Esophagus muscularis mucosa (tissue), 4 donors: Measurements from ENCODE around the gene ANGPTL4. TPM values are rescaled to one million over a fixed set of nuclear protein-coding genes. Genes with fewer than 3 reads are reported as not detected.
A peak's percentile ranks its signal among the peaks of the same experiment; 100 is the strongest.

ENCODE experiments used
- DNase-seq: peaks from one replicate; pipeline ENCODE4 v3.0.0-alpha.2; 2017; ENCODE audit errors: extremely low spot score
- H3K27ac ChIP-seq, 4 donors: fragments of 200-600 bp; sonication (generic); replicated peaks in 1 of 4; 1 replicate in 3 of 4; 2 replicates in 1 of 4; pipeline ENCODE4 v1.5.1; 2016 to 2019; ENCODE audit warnings: mild to moderate bottlenecking in 1 of 4
- H3K27me3 ChIP-seq, 4 donors: fragments of 200-600 bp; sonication (generic); one replicate each; pipeline versions ENCODE4 v1.5.1 to v1.6.0; 2016 to 2019
- H3K36me3 ChIP-seq, 4 donors: fragments of 200-600 bp; sonication (generic); one replicate each; pipeline ENCODE4 v1.5.1; 2016 to 2019
- H3K4me1 ChIP-seq, 4 donors: fragments of 200-600 bp; sonication (generic); one replicate each; pipeline ENCODE4 v1.5.1; 2016 to 2019
- H3K4me3 ChIP-seq, 4 donors: fragments of 200-600 bp; sonication (generic); 1 replicate in 2 of 4; 2 replicates in 2 of 4; pipeline ENCODE4 v1.5.1; 2016 to 2019; ENCODE audit warnings: mild to moderate bottlenecking in 4 of 4, moderate library complexity in 1 of 4
- H3K9me3 ChIP-seq, 4 donors: fragments of 200-600 bp; sonication (generic); 1 replicate in 3 of 4; 2 replicates in 1 of 4; pipeline ENCODE4 v1.5.1; 2016 to 2019
- EP300 ChIP-seq: sonication (generic); formaldehyde crosslinking; IDR thresholded peaks from one replicate; pipeline ENCODE4 v1.6.1; 2017; ENCODE audit warnings: antibody characterized with exemption
- POLR2A ChIP-seq: fragments of 450-650 bp; IDR thresholded peaks from one replicate; pipeline ENCODE4 v1.6.1; 2017; ENCODE audit warnings: antibody characterized with exemption, moderate library complexity, mild to moderate bottlenecking, low read depth
- POLR2AphosphoS5 ChIP-seq, 2 donors: sonication (generic); formaldehyde crosslinking; IDR thresholded peaks; one replicate each; pipeline ENCODE4 v1.6.1; 2017; ENCODE audit warnings: antibody characterized with exemption in 2 of 2
- WGBS: methylation state at CpG from one replicate; pipeline ENCODE4 v1.1.5; 2018; 5-methylcytosine and 5-hydroxymethylcytosine counted together
- intact Hi-C: fragments of 100-400 bp; cut with DNase I; formaldehyde crosslinking; loops from one replicate; pipeline ENCODE4 v1.15.1; 2023
- total RNA-seq, 4 donors: library from RNA; depleted of rRNA; stranded (reverse); fragments of >200 nt; gene quantifications; one replicate each; pipeline versions ENCODE4 v1.1.0 to v1.2.1, GENCODE V29; 2016
- TF ChIP-seq, protein P1 (sequence below), 3 experiments: fragments of 200-600 bp in 2 of 3; fragments of 450-650 bp in 1 of 3; sonication (generic) in 2 of 3; IDR thresholded peaks; one replicate each; pipeline ENCODE4 v1.5.1; 2017 to 2019; ENCODE audit warnings: antibody characterized with exemption in 3 of 3, mild to moderate bottlenecking in 2 of 3, moderate library complexity in 1 of 3

Gene ANGPTL4
- total RNA-seq, 4 donors from 2014 or later, result 3.7 to 37.9 (median 22.6) TPM

DNA sequence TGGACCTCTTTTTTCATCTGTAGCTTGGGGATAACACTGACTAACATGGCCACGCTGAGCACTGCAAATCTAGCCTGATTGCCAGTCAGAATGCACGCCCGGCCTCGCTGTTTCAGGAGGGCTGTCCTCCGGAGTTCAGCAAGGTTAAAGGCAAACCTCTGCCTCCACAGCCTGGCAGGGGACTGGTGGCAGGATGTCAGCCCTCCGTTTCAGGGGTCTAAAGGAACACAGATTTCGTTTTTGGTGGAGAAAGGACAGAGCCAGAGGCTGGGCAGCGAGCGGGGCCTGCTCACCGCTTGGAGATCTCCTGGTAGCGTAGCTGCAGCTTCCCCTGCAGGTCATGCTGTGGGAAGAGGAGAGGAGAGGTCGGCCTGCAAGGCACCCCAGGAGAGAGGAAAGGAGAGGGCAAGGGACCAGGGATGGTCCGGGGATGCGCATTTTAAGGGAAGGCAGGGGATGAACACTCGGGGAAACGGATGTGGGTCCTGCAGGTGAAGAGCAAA, 43.3 kb upstream of the ANGPTL4 start:
- no peaks in the 10 kb centered on the region for H3K27me3 ChIP-seq
- no peak for DNase-seq
- TF ChIP-seq POLR2AphosphoS5 (IDR thresholded peaks at IDR 0.05) (no peak), POLR2A (no peak), EP300 (no peak)
- TF ChIP-seq, protein P1, sequence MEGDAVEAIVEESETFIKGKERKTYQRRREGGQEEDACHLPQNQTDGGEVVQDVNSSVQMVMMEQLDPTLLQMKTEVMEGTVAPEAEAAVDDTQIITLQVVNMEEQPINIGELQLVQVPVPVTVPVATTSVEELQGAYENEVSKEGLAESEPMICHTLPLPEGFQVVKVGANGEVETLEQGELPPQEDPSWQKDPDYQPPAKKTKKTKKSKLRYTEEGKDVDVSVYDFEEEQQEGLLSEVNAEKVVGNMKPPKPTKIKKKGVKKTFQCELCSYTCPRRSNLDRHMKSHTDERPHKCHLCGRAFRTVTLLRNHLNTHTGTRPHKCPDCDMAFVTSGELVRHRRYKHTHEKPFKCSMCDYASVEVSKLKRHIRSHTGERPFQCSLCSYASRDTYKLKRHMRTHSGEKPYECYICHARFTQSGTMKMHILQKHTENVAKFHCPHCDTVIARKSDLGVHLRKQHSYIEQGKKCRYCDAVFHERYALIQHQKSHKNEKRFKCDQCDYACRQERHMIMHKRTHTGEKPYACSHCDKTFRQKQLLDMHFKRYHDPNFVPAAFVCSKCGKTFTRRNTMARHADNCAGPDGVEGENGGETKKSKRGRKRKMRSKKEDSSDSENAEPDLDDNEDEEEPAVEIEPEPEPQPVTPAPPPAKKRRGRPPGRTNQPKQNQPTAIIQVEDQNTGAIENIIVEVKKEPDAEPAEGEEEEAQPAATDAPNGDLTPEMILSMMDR (IDR thresholded peaks at IDR 0.05), result no peak
- peak overlapping the region; percentile 86 to 98 (median 92) for H3K4me3 ChIP-seq
- H3K27ac ChIP-seq, result peak overlapping the region; percentile 92 to 96 (median 95)
- H3K9me3 ChIP-seq, result no peaks in the 10 kb centered on the region
- intact Hi-C loops, result no loop called here
- peaks cover 3 to 47% (median 42%) of the 10 kb centered on the region in 4 donors for H3K36me3 ChIP-seq
- 2% methylated on average over 14 of the region's 16 CpGs for WGBS
- peaks cover 40 to 58% (median 48%) of the 10 kb centered on the region in 4 donors for H3K4me1 ChIP-seq

GRCh38 chr19:8321067-8321985, 42.6 kb upstream of the ANGPTL4 start, which contains the start of the genes NDUFA7 and RPS28:
Gene NDUFA7 (minus strand): TSS chr19:8321375. CDS start chr19:8321358, 17 bp downstream.
Gene RPS28 (plus strand): TSS chr19:8321496. CDS start chr19:8321531, 35 bp downstream.
- intact Hi-C loops, result no loop called here
- TF ChIP-seq POLR2A (peak; percentile 91), POLR2AphosphoS5 (IDR thresholded peaks at IDR 0.05) (peak; percentile 99), EP300 (no peak)
- TF ChIP-seq, protein P1 (IDR thresholded peaks at IDR 0.05), result peak; percentile 28 to 62 (median 33)
- H3K4me1 ChIP-seq, result peaks cover 40 to 57% (median 48%) of the 10 kb centered on the region in 4 donors

GRCh38 chr19:8321986-8322637, 41.8 kb upstream of the ANGPTL4 start:
- H3K4me1 ChIP-seq, result peaks cover 39 to 49% (median 46%) of the 10 kb centered on the region in 4 donors
- no peak for TF ChIP-seq EP300
- TF ChIP-seq POLR2A, result no peak
- TF ChIP-seq POLR2AphosphoS5 (IDR thresholded peaks at IDR 0.05), result peak in 1 of 2 donors; percentile 4

More at GRCh38 chr19:8321067-8321985, 42.6 kb upstream of the ANGPTL4 start, which contains the start of the genes NDUFA7 and RPS28:
- H3K36me3 ChIP-seq, result peaks cover 0 to 40% (median 35%) of the 10 kb centered on the region in 4 donors
- peak within 1 kb of the TSS; percentile 92 to 96 (median 95) for H3K27ac ChIP-seq
- WGBS, result under 1% methylated on average over 38 of the region's 72 CpGs
- peak; percentile 99 for DNase-seq
- peak within 1 kb of the TSS; percentile 86 to 98 (median 92) for H3K4me3 ChIP-seq
- no peaks in the 10 kb centered on the region for H3K27me3 ChIP-seq
- no peaks in the 10 kb centered on the region for H3K9me3 ChIP-seq

DNA sequence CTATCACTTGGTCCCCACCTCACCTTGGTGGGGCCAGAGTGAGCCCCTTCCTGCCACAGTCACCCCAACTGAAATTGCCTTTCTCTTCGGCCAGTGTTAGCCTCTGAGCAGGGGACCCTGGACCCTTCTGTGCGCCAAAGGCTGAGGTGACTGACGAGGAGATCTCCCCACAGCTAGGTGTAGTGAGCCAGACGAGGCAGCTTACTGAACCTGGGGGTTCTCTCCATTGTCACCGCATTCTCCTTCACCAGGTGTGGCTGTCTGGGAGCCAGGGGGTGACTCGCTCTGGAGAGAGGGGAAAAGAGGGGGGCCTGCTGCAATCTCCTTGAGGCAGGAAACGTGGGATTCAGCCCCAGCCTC, 41.3 kb upstream of the ANGPTL4 start:
- peak overlapping the region; percentile 86 to 98 (median 92) for H3K4me3 ChIP-seq

More at GRCh38 chr19:8321986-8322637, 41.8 kb upstream of the ANGPTL4 start:
- Histone ChIP-seq H3K9me3 (no peaks in the 10 kb centered on the region), H3K36me3 (peaks cover 0 to 38% (median 29%) of the 10 kb centered on the region in 4 donors), H3K27ac (peak overlapping the region; percentile 92 to 96 (median 95)), H3K4me3 (peak overlapping the region; percentile 86 to 98 (median 92)), H3K27me3 (no peaks in the 10 kb centered on the region)
- DNase-seq, result no peak
- 33% methylated on average over 20 of the region's 30 CpGs for WGBS
- intact Hi-C loops, result no loop called here

More for the DNA sequence above, 41.3 kb upstream of the ANGPTL4 start:
- no peaks in the 10 kb centered on the region for H3K27me3 ChIP-seq
- H3K4me1 ChIP-seq, result peaks cover 38 to 47% (median 46%) of the 10 kb centered on the region in 4 donors
- intact Hi-C loops, result no loop called here
- no peaks in the 10 kb centered on the region for H3K9me3 ChIP-seq
- 55% methylated on average over 5 of the region's 7 CpGs for WGBS
- H3K27ac ChIP-seq, result peak overlapping the region; percentile 44 to 96 (median 94)
- no peak for DNase-seq
- peaks cover 0 to 37% (median 28%) of the 10 kb centered on the region in 4 donors for H3K36me3 ChIP-seq
- TF ChIP-seq POLR2AphosphoS5 (IDR thresholded peaks at IDR 0.05), result no peak
- TF ChIP-seq EP300, result no peak
- no peak for TF ChIP-seq POLR2A
- TF ChIP-seq, protein P1 (IDR thresholded peaks at IDR 0.05), result no peak
